Measurements from ENCODE around the gene ZBTB22.

- TF ChIP-seq, protein P1, sequence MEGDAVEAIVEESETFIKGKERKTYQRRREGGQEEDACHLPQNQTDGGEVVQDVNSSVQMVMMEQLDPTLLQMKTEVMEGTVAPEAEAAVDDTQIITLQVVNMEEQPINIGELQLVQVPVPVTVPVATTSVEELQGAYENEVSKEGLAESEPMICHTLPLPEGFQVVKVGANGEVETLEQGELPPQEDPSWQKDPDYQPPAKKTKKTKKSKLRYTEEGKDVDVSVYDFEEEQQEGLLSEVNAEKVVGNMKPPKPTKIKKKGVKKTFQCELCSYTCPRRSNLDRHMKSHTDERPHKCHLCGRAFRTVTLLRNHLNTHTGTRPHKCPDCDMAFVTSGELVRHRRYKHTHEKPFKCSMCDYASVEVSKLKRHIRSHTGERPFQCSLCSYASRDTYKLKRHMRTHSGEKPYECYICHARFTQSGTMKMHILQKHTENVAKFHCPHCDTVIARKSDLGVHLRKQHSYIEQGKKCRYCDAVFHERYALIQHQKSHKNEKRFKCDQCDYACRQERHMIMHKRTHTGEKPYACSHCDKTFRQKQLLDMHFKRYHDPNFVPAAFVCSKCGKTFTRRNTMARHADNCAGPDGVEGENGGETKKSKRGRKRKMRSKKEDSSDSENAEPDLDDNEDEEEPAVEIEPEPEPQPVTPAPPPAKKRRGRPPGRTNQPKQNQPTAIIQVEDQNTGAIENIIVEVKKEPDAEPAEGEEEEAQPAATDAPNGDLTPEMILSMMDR (IDR thresholded peaks at IDR 0.05) = no peak
- no peak for TF ChIP-seq POLR2A (IDR thresholded peaks at IDR 0.05)
Observed at GRCh38 chr6:33304216-33304615, 13.3 kb downstream of the ZBTB22 start.
